ENCODE results near the gene ARHGAP44.
"Not testable (repeated sequence)": the region's sequence is repeated elsewhere in the genome, so short reads cannot be mapped to it uniquely, and the experiment has no call there.

DNA sequence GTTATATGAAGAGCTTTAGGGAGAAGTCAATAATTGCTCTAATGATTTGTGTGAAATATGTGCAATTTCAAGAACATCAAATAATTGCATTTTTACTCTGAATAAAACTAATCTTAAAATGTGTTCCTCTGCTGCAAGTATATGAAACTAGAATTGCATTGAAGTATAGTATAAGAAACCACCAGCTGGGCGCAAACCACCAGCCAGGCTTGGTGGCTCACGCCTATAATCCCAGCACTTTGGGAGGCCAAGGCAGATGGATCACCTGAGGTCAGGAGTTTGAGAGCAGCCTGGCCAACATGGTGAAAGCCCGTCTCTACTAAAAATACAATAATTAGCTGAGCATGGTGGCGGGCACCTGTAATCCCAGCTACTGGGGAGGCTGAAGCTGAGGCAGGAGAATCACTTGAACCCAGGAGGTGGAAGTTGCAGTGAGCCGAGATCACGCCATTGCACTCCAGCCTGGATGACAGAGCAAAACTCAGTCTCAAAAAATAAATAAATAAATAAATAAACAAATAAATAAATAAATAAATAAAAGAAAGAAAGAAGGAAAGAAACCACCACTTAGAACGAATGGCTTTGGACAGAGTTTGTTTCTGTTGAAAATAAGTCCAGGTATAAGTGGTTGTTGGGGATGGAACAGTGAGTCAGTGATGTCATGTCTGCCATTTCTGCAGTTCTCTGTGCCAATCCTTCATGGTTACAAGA is 84.3 kb downstream of the ARHGAP44 start:
- TF ChIP-seq, protein P1, sequence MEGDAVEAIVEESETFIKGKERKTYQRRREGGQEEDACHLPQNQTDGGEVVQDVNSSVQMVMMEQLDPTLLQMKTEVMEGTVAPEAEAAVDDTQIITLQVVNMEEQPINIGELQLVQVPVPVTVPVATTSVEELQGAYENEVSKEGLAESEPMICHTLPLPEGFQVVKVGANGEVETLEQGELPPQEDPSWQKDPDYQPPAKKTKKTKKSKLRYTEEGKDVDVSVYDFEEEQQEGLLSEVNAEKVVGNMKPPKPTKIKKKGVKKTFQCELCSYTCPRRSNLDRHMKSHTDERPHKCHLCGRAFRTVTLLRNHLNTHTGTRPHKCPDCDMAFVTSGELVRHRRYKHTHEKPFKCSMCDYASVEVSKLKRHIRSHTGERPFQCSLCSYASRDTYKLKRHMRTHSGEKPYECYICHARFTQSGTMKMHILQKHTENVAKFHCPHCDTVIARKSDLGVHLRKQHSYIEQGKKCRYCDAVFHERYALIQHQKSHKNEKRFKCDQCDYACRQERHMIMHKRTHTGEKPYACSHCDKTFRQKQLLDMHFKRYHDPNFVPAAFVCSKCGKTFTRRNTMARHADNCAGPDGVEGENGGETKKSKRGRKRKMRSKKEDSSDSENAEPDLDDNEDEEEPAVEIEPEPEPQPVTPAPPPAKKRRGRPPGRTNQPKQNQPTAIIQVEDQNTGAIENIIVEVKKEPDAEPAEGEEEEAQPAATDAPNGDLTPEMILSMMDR (IDR thresholded peaks at IDR 0.05; ENCODE audit: insufficient read depth, low read length), result not testable (repeated sequence)
- TF ChIP-seq POLR2AphosphoS5, GABPA (IDR thresholded peaks at IDR 0.05; ENCODE audit: low read depth): not testable (repeated sequence)
